HL-60 (cell line): ENCODE measurements around the gene TIMP3.

Source experiments
- GABPA ChIP-seq: IDR thresholded peaks from 2 replicates; pipeline ENCODE4 v1.6.1; 2012; ENCODE audit warnings: low read depth
- POLR2AphosphoS5 ChIP-seq: IDR thresholded peaks from 2 replicates; pipeline ENCODE4 v1.6.1; 2012; ENCODE audit warnings: low read depth
- TF ChIP-seq, protein P1 (sequence below): IDR thresholded peaks from one replicate; pipeline ENCODE4 v1.5.1; 2011; ENCODE audit warnings: low read length, control low read depth, inconsistent platforms; ENCODE audit not compliant: insufficient read depth
- TF ChIP-seq, protein P2 (sequence below): IDR thresholded peaks from 2 replicates; pipeline ENCODE4 v1.6.1; 2012; ENCODE audit warnings: low read depth; ENCODE audit not compliant: insufficient replicate concordance

DNA sequence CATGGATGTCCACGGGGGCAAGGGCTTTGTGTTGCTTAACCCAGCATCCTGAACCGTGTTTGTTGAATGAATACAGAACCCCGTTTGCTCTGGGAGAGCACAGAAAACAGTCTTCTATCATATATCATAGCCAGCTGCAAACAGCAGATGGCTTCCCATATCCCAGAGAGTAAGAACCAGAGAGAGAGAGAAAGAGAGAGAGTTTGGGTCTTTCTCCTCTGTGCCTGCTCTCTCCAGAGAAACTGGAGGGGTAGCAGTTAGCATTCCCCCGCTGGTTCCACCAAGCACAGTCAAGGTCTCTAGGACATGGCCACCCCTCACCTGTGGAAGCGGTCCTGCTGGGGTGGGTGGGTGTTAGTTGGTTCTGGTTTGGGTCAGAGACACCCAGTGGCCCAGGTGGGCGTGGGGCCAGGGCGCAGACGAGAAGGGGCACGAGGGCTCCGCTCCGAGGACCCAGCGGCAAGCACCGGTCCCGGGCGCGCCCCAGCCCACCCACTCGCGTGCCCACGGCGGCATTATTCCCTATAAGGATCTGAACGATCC is 440 bp upstream of the TIMP3 start:
- TF ChIP-seq, protein P1, sequence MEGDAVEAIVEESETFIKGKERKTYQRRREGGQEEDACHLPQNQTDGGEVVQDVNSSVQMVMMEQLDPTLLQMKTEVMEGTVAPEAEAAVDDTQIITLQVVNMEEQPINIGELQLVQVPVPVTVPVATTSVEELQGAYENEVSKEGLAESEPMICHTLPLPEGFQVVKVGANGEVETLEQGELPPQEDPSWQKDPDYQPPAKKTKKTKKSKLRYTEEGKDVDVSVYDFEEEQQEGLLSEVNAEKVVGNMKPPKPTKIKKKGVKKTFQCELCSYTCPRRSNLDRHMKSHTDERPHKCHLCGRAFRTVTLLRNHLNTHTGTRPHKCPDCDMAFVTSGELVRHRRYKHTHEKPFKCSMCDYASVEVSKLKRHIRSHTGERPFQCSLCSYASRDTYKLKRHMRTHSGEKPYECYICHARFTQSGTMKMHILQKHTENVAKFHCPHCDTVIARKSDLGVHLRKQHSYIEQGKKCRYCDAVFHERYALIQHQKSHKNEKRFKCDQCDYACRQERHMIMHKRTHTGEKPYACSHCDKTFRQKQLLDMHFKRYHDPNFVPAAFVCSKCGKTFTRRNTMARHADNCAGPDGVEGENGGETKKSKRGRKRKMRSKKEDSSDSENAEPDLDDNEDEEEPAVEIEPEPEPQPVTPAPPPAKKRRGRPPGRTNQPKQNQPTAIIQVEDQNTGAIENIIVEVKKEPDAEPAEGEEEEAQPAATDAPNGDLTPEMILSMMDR: no peak
- TF ChIP-seq POLR2AphosphoS5 (no peak), GABPA (no peak)
- TF ChIP-seq, protein P2, sequence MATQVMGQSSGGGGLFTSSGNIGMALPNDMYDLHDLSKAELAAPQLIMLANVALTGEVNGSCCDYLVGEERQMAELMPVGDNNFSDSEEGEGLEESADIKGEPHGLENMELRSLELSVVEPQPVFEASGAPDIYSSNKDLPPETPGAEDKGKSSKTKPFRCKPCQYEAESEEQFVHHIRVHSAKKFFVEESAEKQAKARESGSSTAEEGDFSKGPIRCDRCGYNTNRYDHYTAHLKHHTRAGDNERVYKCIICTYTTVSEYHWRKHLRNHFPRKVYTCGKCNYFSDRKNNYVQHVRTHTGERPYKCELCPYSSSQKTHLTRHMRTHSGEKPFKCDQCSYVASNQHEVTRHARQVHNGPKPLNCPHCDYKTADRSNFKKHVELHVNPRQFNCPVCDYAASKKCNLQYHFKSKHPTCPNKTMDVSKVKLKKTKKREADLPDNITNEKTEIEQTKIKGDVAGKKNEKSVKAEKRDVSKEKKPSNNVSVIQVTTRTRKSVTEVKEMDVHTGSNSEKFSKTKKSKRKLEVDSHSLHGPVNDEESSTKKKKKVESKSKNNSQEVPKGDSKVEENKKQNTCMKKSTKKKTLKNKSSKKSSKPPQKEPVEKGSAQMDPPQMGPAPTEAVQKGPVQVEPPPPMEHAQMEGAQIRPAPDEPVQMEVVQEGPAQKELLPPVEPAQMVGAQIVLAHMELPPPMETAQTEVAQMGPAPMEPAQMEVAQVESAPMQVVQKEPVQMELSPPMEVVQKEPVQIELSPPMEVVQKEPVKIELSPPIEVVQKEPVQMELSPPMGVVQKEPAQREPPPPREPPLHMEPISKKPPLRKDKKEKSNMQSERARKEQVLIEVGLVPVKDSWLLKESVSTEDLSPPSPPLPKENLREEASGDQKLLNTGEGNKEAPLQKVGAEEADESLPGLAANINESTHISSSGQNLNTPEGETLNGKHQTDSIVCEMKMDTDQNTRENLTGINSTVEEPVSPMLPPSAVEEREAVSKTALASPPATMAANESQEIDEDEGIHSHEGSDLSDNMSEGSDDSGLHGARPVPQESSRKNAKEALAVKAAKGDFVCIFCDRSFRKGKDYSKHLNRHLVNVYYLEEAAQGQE: no peak
